RWPE2 (cell line): Measurements from ENCODE around the gene SPATA20.

Experiments used
- ATAC-seq: fragments of 200-7000 bp; cut with Tn5 transposase; 3 replicates; pipeline ENCODE4 v1.9.1; 2021; ENCODE audit warnings: low read depth
- DNase-seq: peaks from one replicate; pipeline ENCODE4 v3.0.0-alpha.2; 2020; ENCODE audit warnings: low spot score
- H3K27ac ChIP-seq: fragments of 450-650 bp; 2 replicates; pipeline ENCODE4 v1.5.1; 2017; ENCODE audit warnings: mild to moderate bottlenecking; ENCODE audit not compliant: poor library complexity, severe bottlenecking
- H3K27me3 ChIP-seq: fragments of 250-450 bp; sonication (Bioruptor Pico); 2 replicates; pipeline ENCODE4 v1.5.1; 2021; ENCODE audit warnings: mild to moderate bottlenecking, moderate library complexity; ENCODE audit not compliant: insufficient read depth, poor library complexity, severe bottlenecking
- H3K36me3 ChIP-seq: fragments of 250-450 bp; sonication (Bioruptor Pico); 2 replicates; pipeline ENCODE4 v1.5.1; 2020; ENCODE audit warnings: low read depth, mild to moderate bottlenecking, moderate library complexity
- H3K4me1 ChIP-seq: fragments of 250-450 bp; sonication (Bioruptor Pico); 2 replicates; pipeline ENCODE4 v1.5.1; 2021; ENCODE audit warnings: mild to moderate bottlenecking, moderate library complexity; ENCODE audit not compliant: insufficient read depth, poor library complexity, severe bottlenecking
- H3K4me3 ChIP-seq: fragments of 250-450 bp; sonication (Bioruptor Pico); 2 replicates; pipeline ENCODE4 v1.5.1; 2021; ENCODE audit warnings: mild to moderate bottlenecking, moderate library complexity; ENCODE audit not compliant: severe bottlenecking
- H3K9me3 ChIP-seq: fragments of 250-450 bp; sonication (Bioruptor Pico); 2 replicates; pipeline ENCODE4 v1.5.1; 2021; ENCODE audit warnings: mild to moderate bottlenecking, moderate library complexity; ENCODE audit not compliant: severe bottlenecking
- CTCF ChIP-seq: fragments of 450-650 bp; IDR thresholded peaks from one replicate; pipeline ENCODE4 v1.5.1; 2017; ENCODE audit warnings: mild to moderate bottlenecking, moderate library complexity; ENCODE audit not compliant: poor library complexity, severe bottlenecking

The SPATA20 gene

GRCh38 chr17:50596191-50597037, 49.4 kb downstream of the SPATA20 start:
- ATAC-seq (no peak; the same call in 2 of the 3 replicates), DNase-seq (no peak)
- Histone ChIP-seq H3K27me3 (no peaks in the 10 kb centered on the region), H3K4me1 (no peaks in the 10 kb centered on the region), H3K9me3 (no peaks in the 10 kb centered on the region), H3K27ac (no peak overlapping the region), H3K36me3 (no peaks in the 10 kb centered on the region), H3K4me3 (no peak overlapping the region)
- peak; percentile 17 for TF ChIP-seq CTCF

GRCh38 chr17:50598487-50598886, 51.5 kb downstream of the SPATA20 start:
- H3K9me3 ChIP-seq: no peaks in the 10 kb centered on the region
- H3K27ac ChIP-seq: no peak overlapping the region
- H3K4me1 ChIP-seq: no peaks in the 10 kb centered on the region
- TF ChIP-seq CTCF: no peak
- no peaks in the 10 kb centered on the region for H3K27me3 ChIP-seq
- H3K36me3 ChIP-seq: no peaks in the 10 kb centered on the region
- DNase-seq (no peak), ATAC-seq (no peak)
- H3K4me3 ChIP-seq: no peak overlapping the region

GRCh38 chr17:50599606-50600005, 52.6 kb downstream of the SPATA20 start:
- Histone ChIP-seq H3K27ac (no peak overlapping the region), H3K4me3 (no peak overlapping the region), H3K36me3 (no peaks in the 10 kb centered on the region), H3K27me3 (no peaks in the 10 kb centered on the region), H3K9me3 (no peaks in the 10 kb centered on the region), H3K4me1 (no peaks in the 10 kb centered on the region)
- no peak for TF ChIP-seq CTCF
- ATAC-seq (no peak), DNase-seq (no peak)

- H3K9me3 ChIP-seq: no peaks in the 10 kb centered on the region
Measured at GRCh38 chr17:50601823-50602375, 54.9 kb downstream of the SPATA20 start.

More at GRCh38 chr17:50601823-50602375, 54.9 kb downstream of the SPATA20 start:
- no peak for TF ChIP-seq CTCF
- no peak overlapping the region for H3K4me3 ChIP-seq
- H3K27ac ChIP-seq: no peak overlapping the region
- no peaks in the 10 kb centered on the region for H3K27me3 ChIP-seq
- no peaks in the 10 kb centered on the region for H3K4me1 ChIP-seq
- ATAC-seq (no peak), DNase-seq (no peak)
- no peaks in the 10 kb centered on the region for H3K36me3 ChIP-seq
